ENCODE results near the gene RBM6. TPM values are rescaled to one million over a fixed set of nuclear protein-coding genes. Genes with fewer than 3 reads are reported as not detected.

The RBM6 gene
- total RNA-seq, 1 experiment from 2014 or later, result 90.7 TPM

GRCh38 chr3:50124052-50124799 lies 184.3 kb downstream of the RBM6 start:
- Histone ChIP-seq H2BK120ac (ENCODE audit: low read depth, low read length, poor library complexity, severe bottlenecking) (no peak overlapping the region), H3K23ac (ENCODE audit: insufficient read length, low read depth, low read length) (no peak overlapping the region), H3K14ac (ENCODE audit: insufficient read depth, low read length) (0 out of 2 replicates have a peak overlapping the region, but pooled peaks have one; percentile 22), H2AFZ (ENCODE audit: low read length) (no peak overlapping the region), H3K79me2 (ENCODE audit: insufficient read depth, low read length) (no peaks in the 10 kb centered on the region), H3K27me3 (ENCODE audit: insufficient read depth, low read length) (no peaks in the 10 kb centered on the region), H3K4ac (ENCODE audit: low read depth, low read length) (no peak overlapping the region), H4K91ac (ENCODE audit: insufficient read length, low read depth, low read length) (no peak overlapping the region), H2AK5ac (ENCODE audit: insufficient read length, low read length) (no peak overlapping the region), H2BK20ac (ENCODE audit: low read depth, low read length, poor library complexity, severe bottlenecking) (no peak overlapping the region), H3K4me2 (ENCODE audit: insufficient read depth, insufficient read length, low read length) (no peak overlapping the region), H4K5ac (ENCODE audit: insufficient read length, low read depth, low read length) (no peak overlapping the region), H3K79me1 (ENCODE audit: insufficient read depth, low read depth, low read length, poor library complexity, severe bottlenecking) (no peaks in the 10 kb centered on the region), H3K56ac (ENCODE audit: insufficient read length, low read depth, low read length) (no peak overlapping the region), H4K8ac (replicated peaks; ENCODE audit: insufficient read length, low read depth, low read length) (no peak overlapping the region), H4K20me1 (ENCODE audit: control insufficient read depth, insufficient read depth, insufficient read length) (no peaks in the 10 kb centered on the region), H3K9ac (ENCODE audit: extremely low read depth, insufficient read length, low read length) (no peak overlapping the region), H3K27ac (ENCODE audit: insufficient read length, low read depth, low read length) (no peak overlapping the region), H2BK12ac (ENCODE audit: insufficient read length, low read depth, low read length) (no peak overlapping the region), H3K4me1 (ENCODE audit: insufficient read depth, low read length) (peaks cover 4% of the 10 kb centered on the region; the same call in 1 of the 2 replicates), H2BK5ac (ENCODE audit: insufficient read length, low read length) (no peak overlapping the region), H3K9me3 (ENCODE audit: control insufficient read depth, low read depth, low read length) (no peaks in the 10 kb centered on the region), H2BK15ac (ENCODE audit: low read depth, low read length) (no peak overlapping the region), H3T11ph (ENCODE audit: low read length) (no peak overlapping the region), H3K18ac (ENCODE audit: insufficient read length, low read depth, low read length) (no peak overlapping the region), H3K23me2 (ENCODE audit: insufficient read length, low read depth, low read length, poor library complexity, severe bottlenecking) (no peaks in the 10 kb centered on the region)
- H3K4me1 Mint-ChIP-seq, result peaks cover 27 to 41% of the 10 kb centered on the region in 2 experiments
- H3K36me3 Mint-ChIP-seq (ENCODE audit: insufficient read depth in 1 of 3, low read depth in 3 of 3), result peaks cover 6 to 11% (median 8%) of the 10 kb centered on the region in 3 experiments
- whole genome bisulfite sequencing (ENCODE audit: extremely low coverage, insufficient read length, low lambda C conversion rate), result no CpG with 5 or more reads among the region's 15 CpGs
- peaks cover 4% of the 10 kb centered on the region; the same call in 1 of the 2 replicates for H3K27me3 Mint-ChIP-seq (ENCODE audit: low read depth)
- peak overlapping the region in 1 of 2 experiments; percentile 55; a peak in 1 of 5 replicates for H3K4me3 Mint-ChIP-seq
- H3K27ac Mint-ChIP-seq, result peak overlapping the region in 1 of 3 experiments; percentile 61; a peak in 2 of 7 replicates
- no peak for DNase-seq
- H3K9me3 Mint-ChIP-seq, result no peaks in the 10 kb centered on the region
- TF ChIP-seq, protein P1, sequence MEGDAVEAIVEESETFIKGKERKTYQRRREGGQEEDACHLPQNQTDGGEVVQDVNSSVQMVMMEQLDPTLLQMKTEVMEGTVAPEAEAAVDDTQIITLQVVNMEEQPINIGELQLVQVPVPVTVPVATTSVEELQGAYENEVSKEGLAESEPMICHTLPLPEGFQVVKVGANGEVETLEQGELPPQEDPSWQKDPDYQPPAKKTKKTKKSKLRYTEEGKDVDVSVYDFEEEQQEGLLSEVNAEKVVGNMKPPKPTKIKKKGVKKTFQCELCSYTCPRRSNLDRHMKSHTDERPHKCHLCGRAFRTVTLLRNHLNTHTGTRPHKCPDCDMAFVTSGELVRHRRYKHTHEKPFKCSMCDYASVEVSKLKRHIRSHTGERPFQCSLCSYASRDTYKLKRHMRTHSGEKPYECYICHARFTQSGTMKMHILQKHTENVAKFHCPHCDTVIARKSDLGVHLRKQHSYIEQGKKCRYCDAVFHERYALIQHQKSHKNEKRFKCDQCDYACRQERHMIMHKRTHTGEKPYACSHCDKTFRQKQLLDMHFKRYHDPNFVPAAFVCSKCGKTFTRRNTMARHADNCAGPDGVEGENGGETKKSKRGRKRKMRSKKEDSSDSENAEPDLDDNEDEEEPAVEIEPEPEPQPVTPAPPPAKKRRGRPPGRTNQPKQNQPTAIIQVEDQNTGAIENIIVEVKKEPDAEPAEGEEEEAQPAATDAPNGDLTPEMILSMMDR (conservative IDR thresholded peaks at IDR 0.05), result no peak
